HG02623 (cell line): ENCODE data around the gene GALNTL6.

Experiments
- ATAC-seq: cut with Tn5 transposase; IDR thresholded peaks from one replicate; pipeline ENCODE4 v1.9.1; 2021; ENCODE audit warnings: moderate library complexity; ENCODE audit not compliant: unreplicated experiment

Gene GALNTL6

GRCh38 chr4:171812665-171813525 is at the start of gene GALNTL6:
Gene GALNTL6 (plus strand): TSS chr4:171813404.
- ATAC-seq: no peak

GRCh38 chr4:171765514-171765913 is 47.7 kb upstream of the GALNTL6 start:
- no peak for ATAC-seq

DNA sequence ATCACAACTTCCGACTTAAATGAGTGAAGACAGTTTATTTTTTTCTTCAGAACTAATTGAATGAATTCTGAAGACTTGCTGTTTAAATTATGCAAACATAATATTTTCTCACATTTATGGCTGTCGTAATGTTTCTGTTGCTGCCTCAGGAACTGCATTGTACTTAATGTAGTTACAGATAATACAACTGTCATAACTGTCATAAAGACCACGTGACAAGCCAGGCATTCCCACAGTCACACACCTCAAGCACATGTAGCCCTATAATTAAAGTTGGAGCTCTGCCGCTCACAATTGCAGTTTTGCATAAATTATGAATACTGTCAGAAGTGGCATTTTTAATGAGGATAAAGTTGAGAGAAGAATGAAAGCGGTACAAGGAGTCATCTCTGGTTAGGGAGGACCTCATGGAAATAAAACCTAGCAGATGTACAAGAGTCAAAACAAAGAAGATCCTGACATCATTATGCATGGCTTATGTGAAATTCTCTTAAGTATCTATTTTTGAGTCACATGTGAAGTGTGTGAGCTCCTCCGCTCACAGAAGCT is 38.5 kb upstream of the GALNTL6 start:
- no peak for ATAC-seq

- ATAC-seq: no peak
Measured at GRCh38 chr4:171779301-171779700, 33.9 kb upstream of the GALNTL6 start.

- no peak for ATAC-seq
Measured at GRCh38 chr4:171785388-171785787, 27.8 kb upstream of the GALNTL6 start.

- no peak for ATAC-seq
Measured at GRCh38 chr4:171793723-171794122, 19.5 kb upstream of the GALNTL6 start.

GRCh38 chr4:171794528-171794927 is 18.7 kb upstream of the GALNTL6 start:
- ATAC-seq: no peak

DNA sequence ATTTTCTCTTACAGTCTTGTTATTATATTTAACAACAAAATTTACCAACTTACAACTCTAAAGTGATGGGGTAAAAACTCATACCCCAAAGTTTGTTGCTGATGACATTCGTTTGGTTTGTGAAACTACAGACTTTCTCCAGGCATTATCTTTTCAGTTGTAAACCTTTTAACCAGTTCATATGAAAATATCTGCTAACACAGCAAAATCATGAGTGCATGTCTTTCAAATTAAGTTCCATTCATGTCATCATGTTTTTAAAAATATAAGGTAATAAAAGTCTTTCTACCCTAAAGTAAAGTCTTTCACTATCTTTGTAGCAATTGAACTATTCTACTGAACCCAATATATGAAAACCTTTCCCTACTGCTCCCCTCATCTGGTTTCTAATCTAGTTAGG is 3.4 kb upstream of the GALNTL6 start:
- no peak for ATAC-seq

DNA sequence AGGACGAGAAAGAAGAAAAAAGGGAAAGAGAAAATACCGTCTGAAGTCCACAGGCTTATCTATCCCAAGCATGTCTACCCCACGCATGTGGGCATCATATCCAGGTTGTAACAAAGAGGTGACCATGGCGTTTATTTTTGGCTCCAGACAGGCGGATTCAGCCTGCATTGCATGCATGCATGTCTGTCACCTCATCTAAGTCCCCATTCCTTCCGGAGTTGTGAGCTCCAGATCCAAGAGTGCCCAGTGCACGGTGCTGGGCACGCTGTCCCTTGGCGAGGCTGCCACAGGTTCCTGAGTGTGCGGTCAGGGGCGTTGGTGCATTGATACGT is 905 bp upstream of the GALNTL6 start:
- no peak for ATAC-seq

- ATAC-seq: no peak
Measured at GRCh38 chr4:171813526-171814250, 484 bp downstream of the GALNTL6 start.

DNA sequence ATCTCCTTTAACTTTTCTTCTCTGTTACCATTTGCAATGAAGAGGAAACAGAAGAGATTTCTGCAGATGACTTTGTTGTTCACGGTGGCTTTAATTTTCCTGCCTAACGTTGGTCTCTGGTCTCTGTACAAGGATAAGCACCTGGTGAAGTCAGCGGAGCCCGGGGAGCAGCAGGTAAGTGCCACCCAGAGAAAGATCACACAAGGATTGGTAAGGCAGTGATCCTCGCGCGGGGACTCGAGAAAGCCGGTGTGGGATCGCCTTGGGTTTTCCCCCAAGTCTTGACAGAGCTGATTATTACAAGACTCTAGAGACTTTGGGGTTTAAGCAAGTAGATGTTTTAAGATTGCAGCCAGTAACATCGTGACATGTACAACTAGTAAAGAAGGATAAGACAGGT is 1.3 kb downstream of the GALNTL6 start:
- no peak for ATAC-seq

DNA sequence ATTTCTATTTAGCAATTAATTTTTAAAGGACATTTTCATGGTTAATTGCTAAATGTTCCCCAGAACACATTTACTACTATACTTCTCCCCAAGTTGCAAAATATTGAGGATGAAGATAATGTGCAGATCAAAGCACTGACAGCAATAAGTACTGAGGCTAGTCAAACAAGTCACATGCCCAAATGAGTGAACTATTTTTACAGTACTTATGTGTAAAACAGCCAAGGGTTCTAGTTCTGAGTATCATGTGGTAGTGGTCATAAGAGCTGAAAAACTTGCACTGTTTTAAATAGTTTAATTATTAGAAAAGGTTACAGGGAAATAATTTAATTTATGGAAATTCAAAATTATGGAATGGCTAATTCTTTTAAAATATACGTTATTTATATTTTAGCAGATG is 3.8 kb downstream of the GALNTL6 start:
- ATAC-seq: no peak

DNA sequence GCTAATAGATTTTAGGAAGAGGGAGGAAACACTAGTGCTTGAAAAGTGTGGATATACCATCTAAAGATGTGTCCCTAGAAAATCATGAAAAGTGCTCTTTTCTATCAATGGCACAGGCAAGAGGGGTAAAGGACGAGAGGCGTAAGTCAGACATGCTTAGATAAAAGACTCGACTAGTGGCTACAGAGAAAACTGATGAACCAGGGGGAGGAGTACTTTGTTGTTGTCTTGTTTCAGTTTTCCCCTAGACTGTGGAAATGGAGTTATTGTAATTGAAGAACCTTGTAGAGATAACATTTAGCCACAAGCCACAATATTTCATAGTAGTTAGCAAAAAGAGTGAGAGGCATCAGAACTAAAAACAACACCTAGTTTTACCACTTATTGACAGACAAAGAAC is 21.4 kb downstream of the GALNTL6 start:
- no peak for ATAC-seq

DNA sequence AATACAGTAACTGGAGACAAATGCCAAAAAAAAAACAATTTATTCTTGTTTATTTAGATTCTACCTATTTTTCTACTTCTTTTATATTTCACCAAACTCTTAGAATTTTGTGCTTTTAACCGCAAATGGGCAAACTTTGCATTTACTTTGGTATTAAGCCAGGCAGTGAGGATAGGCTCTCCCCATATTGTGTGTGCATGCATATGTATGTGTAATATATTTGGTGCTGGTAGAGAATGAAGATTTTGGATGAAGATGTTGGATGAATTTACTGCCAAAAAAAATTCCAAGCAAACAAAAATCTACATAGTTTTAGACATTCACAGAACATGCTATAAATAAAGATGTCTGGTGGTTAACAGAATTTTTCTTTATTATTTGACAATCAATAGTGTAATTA is 30.3 kb downstream of the GALNTL6 start:
- ATAC-seq: no peak

DNA sequence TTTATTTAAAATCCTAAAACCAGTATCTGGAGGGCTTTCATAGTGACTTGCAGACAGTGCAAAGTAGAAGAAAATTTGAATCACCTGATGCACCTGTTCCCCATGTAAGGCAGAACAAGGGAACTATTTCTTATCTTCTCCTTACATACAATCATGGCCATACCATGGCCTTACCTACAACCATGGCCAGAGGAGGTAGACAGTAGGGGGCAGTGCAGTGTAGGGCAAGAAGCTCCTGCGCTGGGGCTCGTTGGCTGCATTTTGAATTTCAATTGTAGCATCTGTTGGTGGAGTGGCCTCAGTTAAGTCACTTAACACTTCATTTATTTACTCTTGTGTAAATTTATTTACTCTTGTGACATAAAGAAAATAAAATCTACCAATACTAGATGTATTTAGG is 33.0 kb downstream of the GALNTL6 start:
- ATAC-seq: peak; percentile 84

- no peak for ATAC-seq
Measured at GRCh38 chr4:171846893-171847292, 33.7 kb downstream of the GALNTL6 start.

DNA sequence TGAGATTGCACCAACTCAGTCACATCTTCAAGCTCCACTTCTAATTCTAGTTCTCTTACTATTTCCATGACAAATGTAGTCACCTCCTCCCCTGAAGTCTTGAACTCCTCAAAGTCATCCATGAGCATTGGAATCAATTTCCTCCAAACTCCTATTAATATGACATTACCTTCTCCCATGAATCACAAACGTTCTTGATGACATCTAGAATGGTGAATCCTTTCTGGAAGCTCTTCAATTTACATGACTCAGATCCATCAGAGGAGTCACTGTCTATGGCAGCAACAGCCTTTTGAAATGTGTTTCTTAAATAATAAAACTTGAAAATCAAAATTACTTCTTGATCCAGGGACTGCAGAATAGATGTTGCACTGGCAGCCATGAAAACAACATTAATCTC is 34.5 kb downstream of the GALNTL6 start:
- ATAC-seq: no peak

- ATAC-seq: no peak
Measured at GRCh38 chr4:171849686-171850222, 36.5 kb downstream of the GALNTL6 start.

- ATAC-seq: no peak
Measured at GRCh38 chr4:171851295-171851694, 38.1 kb downstream of the GALNTL6 start.

DNA sequence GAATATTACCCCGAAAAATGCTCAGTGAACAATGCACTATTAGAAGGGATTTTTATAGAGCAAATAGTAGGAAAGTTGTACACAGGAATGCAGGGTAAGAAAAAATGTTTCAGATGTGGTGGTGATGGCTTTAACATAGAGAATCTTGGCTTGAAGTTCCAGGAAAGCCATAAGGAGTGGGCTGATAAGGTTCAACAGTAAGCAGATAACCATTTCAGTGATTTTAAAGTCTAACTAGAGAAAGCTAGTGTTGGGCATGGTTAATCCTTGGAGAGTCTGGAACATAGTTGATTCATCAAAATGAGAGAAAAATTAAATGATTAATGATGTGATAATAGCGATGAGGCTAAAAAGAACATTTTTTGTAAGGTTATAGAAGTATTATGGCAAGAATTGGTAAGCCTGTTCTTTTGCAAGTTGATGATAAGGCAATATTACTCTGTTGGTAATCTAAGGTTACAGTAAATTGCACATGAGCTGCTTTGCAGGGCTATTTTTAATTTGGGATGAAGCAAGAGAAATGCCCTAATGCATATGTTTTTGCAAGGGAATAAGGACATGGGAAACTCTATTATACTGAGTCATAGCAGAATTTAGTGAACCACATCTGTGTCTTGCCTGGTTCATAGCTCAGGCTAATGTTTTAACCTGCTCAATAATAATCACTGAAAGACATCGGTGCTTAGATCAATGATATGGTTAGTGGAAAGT is 44.3 kb downstream of the GALNTL6 start:
- no peak for ATAC-seq

GRCh38 chr4:171875291-171875690 is 62.1 kb downstream of the GALNTL6 start:
- no peak for ATAC-seq
